Ascending aorta (tissue), 2 donors: ENCODE measurements around the gene OR52A1. TPM values are rescaled to one million over a fixed set of nuclear protein-coding genes. Genes with fewer than 3 reads are reported as not detected.

ENCODE experiments used
- DNase-seq, 2 donors: peaks; one replicate each; pipeline ENCODE4 v3.0.0-alpha.2; 2019; ENCODE audit warnings: low spot score in 2 of 2
- H3K27ac ChIP-seq, 2 donors: fragments of 200-600 bp; sonication (generic); one replicate each; pipeline ENCODE4 v1.5.1; 2016 to 2017; ENCODE audit warnings: mild to moderate bottlenecking in 1 of 2
- H3K27me3 ChIP-seq: fragments of 200-600 bp; sonication (generic); one replicate; pipeline ENCODE4 v1.5.1; 2017
- H3K36me3 ChIP-seq, 2 donors: fragments of 200-600 bp; sonication (generic); one replicate each; pipeline ENCODE4 v1.5.1; 2016
- H3K4me1 ChIP-seq, 2 donors: fragments of 200-600 bp; sonication (generic); one replicate each; pipeline ENCODE4 v1.5.1; 2016 to 2017; ENCODE audit warnings: mild to moderate bottlenecking in 1 of 2
- H3K4me3 ChIP-seq, 2 donors: fragments of 200-600 bp; sonication (generic); one replicate each; pipeline ENCODE4 v1.5.1; 2016 to 2017; ENCODE audit warnings: mild to moderate bottlenecking in 1 of 2
- H3K9me3 ChIP-seq, 2 donors: fragments of 200-600 bp; sonication (generic); one replicate each; pipeline ENCODE4 v1.5.1; 2016
- CTCF ChIP-seq, 3 experiments: fragments of 200-600 bp in 2 of 3; fragments of 450-650 bp in 1 of 3; sonication (generic) in 2 of 3; IDR thresholded peaks; one replicate each; pipeline ENCODE4 v1.5.1; 2016 to 2019; ENCODE audit warnings: antibody characterized with exemption in 3 of 3, mild to moderate bottlenecking in 1 of 3, moderate library complexity in 1 of 3
- intact Hi-C: fragments of 100-400 bp; cut with DNase I; formaldehyde crosslinking; loops from one replicate; pipeline ENCODE4 v1.15.1; 2023
- total RNA-seq: library from RNA; depleted of rRNA; stranded (reverse); fragments of >200 nt; gene quantifications from one replicate; pipeline ENCODE4 v1.1.0, GENCODE V29; 2016

The OR52A1 gene
- total RNA-seq: not detected

GRCh38 chr11:5154657-5155056 lies at the start of gene OR52A1:
TSS of gene OR52A1 (minus strand) at chr11:5154757. CDS start at chr11:5152369, 2,388 bp downstream.
- no peaks in the 10 kb centered on the region for H3K36me3 ChIP-seq
- H3K27me3 ChIP-seq: no peaks in the 10 kb centered on the region
- H3K4me3 ChIP-seq: no peak within 1 kb of the TSS
- H3K4me1 ChIP-seq: no peaks in the 10 kb centered on the region
- intact Hi-C loops: no loop called here
- TF ChIP-seq CTCF (IDR thresholded peaks at IDR 0.05): no peak
- DNase-seq: no peak
- no peaks in the 10 kb centered on the region for H3K9me3 ChIP-seq
- H3K27ac ChIP-seq: no peak within 1 kb of the TSS

- intact Hi-C loops: no loop called here
These were observed 48.8 kb upstream of the OR52A1 start for GRCh38 chr11:5203366-5203765.

DNA sequence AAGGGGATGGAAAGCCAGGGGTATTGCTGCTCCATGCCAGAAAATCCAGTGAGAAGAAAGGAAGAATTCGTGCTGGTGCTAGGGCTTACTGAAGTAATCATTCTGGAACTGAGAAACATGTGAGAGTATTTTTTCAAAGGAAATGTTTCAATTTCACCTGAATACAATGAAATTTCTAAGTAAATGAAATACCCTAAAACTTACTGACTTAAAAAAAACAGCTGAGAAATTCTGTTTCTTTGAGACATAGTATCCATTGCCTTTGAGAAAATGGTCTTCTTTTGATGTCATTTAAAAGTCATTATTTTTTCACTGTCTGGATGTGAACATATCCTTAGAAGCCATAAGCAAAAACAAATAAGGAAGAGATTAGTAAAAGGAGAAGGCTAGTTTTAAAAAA lies 46.0 kb upstream of the OR52A1 start, which contains the start of gene OR51V1:
Gene OR51V1 (minus strand): TSS at position 101 of the 400 bp plus-strand sequence. CDS start 0 bp downstream, at position 101.
- H3K27me3 ChIP-seq: no peaks in the 10 kb centered on the region
- intact Hi-C loops: no loop called here
- H3K36me3 ChIP-seq: no peaks in the 10 kb centered on the region
- H3K4me3 ChIP-seq: no peak within 1 kb of the TSS
- no peaks in the 10 kb centered on the region for H3K9me3 ChIP-seq
- no peak for DNase-seq
- no peaks in the 10 kb centered on the region for H3K4me1 ChIP-seq
- no peak within 1 kb of the TSS for H3K27ac ChIP-seq
- no peak for TF ChIP-seq CTCF (IDR thresholded peaks at IDR 0.05)

More at GRCh38 chr11:5203366-5203765, 48.8 kb upstream of the OR52A1 start:
- Histone ChIP-seq H3K4me1 (no peaks in the 10 kb centered on the region), H3K4me3 (no peak overlapping the region), H3K9me3 (no peaks in the 10 kb centered on the region), H3K27ac (no peak overlapping the region), H3K36me3 (no peaks in the 10 kb centered on the region), H3K27me3 (no peaks in the 10 kb centered on the region)
- no peak for DNase-seq
- no peak for TF ChIP-seq CTCF (IDR thresholded peaks at IDR 0.05)

DNA sequence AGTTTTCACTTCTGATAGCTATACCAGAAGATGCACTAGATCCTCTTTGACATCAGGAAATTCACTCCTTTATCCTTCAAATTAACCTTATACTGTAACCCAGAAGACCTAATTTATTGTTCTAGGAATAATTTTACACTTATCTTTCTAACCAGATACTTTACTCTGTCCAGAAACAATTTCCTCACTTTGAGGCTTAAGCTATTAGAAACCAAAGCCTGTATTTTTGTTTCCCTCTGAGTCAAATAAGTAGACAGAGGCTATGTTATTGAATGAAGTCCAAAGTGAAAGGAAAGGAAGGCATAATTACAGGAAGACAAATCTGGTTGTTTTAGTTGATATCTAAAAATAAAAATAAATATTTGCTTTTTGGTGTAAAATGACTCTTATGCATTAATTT lies 43.7 kb upstream of the OR52A1 start:
- Histone ChIP-seq H3K4me1 (no peaks in the 10 kb centered on the region), H3K4me3 (no peak overlapping the region), H3K9me3 (no peaks in the 10 kb centered on the region), H3K27ac (no peak overlapping the region), H3K36me3 (no peaks in the 10 kb centered on the region), H3K27me3 (no peaks in the 10 kb centered on the region)
- intact Hi-C loops: no loop called here
- no peak for TF ChIP-seq CTCF (IDR thresholded peaks at IDR 0.05)
- DNase-seq: no peak

DNA sequence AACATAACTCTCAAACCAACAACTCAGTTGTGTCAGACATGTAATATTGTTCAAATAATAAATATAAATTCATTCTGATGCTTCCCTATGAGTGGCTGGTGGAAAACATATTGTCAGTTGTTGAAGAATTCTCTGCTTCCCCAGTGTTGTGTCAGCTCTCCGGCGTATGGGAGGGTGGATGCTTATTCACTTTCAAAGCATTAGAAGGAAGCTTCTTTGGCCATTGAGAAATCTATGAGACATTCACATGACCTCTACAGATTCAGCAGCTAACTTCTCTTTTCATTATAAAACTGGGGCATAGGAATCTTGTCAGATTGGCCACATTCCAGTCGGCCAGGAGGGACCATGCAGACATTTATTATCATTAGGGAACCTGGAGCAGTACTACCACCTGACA lies 43.0 kb upstream of the OR52A1 start:
- no peaks in the 10 kb centered on the region for H3K9me3 ChIP-seq
- no peaks in the 10 kb centered on the region for H3K4me1 ChIP-seq
- DNase-seq: no peak
- no peaks in the 10 kb centered on the region for H3K27me3 ChIP-seq
- no peak overlapping the region for H3K4me3 ChIP-seq
- intact Hi-C loops: no loop called here
- TF ChIP-seq CTCF (IDR thresholded peaks at IDR 0.05): no peak
- H3K36me3 ChIP-seq: no peaks in the 10 kb centered on the region
- no peak overlapping the region for H3K27ac ChIP-seq

GRCh38 chr11:5196731-5197130 lies 42.2 kb upstream of the OR52A1 start:
- Histone ChIP-seq H3K36me3 (no peaks in the 10 kb centered on the region), H3K27me3 (no peaks in the 10 kb centered on the region), H3K27ac (no peak overlapping the region), H3K4me3 (no peak overlapping the region), H3K9me3 (no peaks in the 10 kb centered on the region), H3K4me1 (no peaks in the 10 kb centered on the region)
- DNase-seq: no peak
- no peak for TF ChIP-seq CTCF (IDR thresholded peaks at IDR 0.05)
- intact Hi-C loops: no loop called here
